ENCODE data around the gene SSTR5. TPM values are rescaled to one million over a fixed set of nuclear protein-coding genes. Genes with fewer than 3 reads are reported as not detected.

SSTR5 gene
- not detected in 2 replicates for total RNA-seq

DNA sequence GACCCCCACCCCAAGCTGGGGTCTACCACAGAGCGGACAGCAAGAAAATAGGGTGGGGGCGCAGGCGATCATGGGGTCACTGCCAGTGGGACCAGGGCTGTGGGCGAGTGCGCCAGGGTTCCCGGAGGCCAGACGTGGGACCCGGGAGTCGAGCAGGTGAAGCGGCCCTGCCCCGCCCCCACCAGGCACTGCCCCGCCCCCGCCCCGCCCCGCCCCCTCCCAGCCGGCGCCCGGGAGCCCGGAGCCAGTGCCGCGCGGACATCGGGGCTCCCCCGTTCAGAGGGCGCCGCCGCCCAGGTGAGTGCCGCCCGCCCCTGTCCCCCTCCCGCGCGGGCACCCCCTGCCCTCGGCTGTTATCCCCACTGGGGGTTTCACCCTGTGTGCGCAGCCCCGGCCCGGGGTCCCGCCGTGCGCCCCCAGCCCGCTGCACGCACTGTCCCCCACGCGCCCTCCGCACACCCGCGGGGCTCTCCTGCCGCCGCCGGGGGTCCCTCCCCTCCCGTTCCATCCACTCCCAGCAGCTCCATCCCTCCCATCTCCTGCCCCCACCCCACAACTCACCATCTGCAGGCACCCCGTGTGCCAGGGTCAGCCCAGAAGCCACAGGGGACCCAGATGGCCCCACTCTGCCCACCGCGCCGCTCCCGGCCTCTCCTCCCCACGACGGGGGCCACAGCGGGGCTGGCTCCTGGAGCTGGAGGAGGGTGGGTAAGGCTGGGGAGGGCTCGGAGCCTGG, at the start of gene SSTR5:
Gene SSTR5 (plus strand): TSS at position 222 of the 736 bp plus-strand sequence. CDS start 6,122 bp downstream, outside the sequence.

DNA sequence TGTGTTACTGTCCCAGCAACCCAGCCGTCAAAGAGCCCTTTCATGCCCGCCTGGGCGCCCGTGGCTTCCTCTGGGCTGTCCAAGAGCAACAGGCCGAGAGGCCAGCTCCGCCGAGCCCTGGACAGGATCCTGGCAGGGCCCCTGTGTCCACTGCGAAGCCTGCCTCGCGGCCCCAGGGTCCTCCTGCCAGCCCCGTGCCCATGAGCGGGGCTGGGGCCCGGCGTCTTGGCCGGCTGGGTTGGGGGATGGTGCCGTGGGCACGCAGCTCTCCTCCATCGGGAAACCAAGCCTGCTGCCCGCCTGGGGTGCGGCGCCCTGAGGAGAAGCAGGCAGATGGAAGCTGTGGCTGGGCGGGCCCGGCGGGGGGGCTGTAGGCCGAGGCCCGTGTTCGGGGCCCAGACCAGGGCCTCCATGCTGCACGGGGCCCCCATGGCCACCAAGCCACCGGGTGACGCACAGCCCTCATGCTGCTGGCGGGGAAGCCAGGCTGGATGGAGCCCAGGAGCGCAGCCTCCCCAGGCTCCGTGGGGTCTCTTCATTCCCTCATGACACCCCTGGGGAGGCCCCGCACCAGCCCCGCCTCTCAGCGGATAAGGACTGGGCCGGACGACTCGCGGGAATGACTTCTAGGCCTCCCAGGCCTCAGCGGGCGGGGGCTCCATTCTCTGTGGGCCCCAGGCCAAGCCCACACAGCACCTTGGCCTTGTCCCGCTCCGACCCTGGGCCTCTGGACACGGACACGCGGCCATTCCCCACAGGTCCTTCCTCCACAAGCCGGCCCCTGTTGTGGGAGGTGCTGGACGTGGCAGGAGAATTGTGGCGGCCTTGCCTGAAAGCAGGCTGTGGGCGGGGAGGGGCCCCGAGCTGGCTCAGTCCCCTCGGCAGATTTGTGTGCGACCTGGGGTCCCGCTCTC, 23.9 kb downstream of the SSTR5 start, which contains the start of gene C1QTNF8:
Gene C1QTNF8 (minus strand): TSS at position 76 of the 914 bp plus-strand sequence. CDS start 1,322 bp downstream, outside the sequence.

Other genes with a start within 250 kb of the SSTR5 start
- gene LMF1, start 101.8 kb upstream of the SSTR5 start, total RNA-seq: 1.7 and 4.1 TPM in 2 replicates
- under 0.01 TPM in 1 of 2 replicates, not detected in the other for gene SOX8, start 91.0 kb upstream of the SSTR5 start, total RNA-seq
- not detected in 2 replicates for gene C1QTNF8, start 23.5 kb downstream of the SSTR5 start, total RNA-seq
- 0.07 TPM in 1 of 2 replicates, not detected in the other for gene CACNA1H, start 80.4 kb downstream of the SSTR5 start, total RNA-seq
- not detected in 2 replicates for gene TPSG1, start 152.5 kb downstream of the SSTR5 start, total RNA-seq
- gene TPSB2, start 157.4 kb downstream of the SSTR5 start, total RNA-seq: not detected in 2 replicates
- gene TPSAB1, start 168.0 kb downstream of the SSTR5 start, total RNA-seq: not detected in 2 replicates
- gene TPSD1, start 183.3 kb downstream of the SSTR5 start, total RNA-seq: not detected in 2 replicates
- 44.8 and 80.6 TPM in 2 replicates for gene UBE2I, start 236.9 kb downstream of the SSTR5 start, total RNA-seq

All from nasal cavity respiratory epithelium epithelial cell of viscerocranial mucosa (primary cell).